SK-N-SH (cell line): ENCODE data around the gene P2RY8.

Experiments
- EP300 ChIP-seq, 2 experiments: IDR thresholded peaks; 2 replicates each; pipeline versions ENCODE4 v1.4.0 to v1.6.1; 2012; ENCODE audit warnings: borderline replicate concordance in 1 of 2, low read depth in 1 of 2, low read length in 1 of 2
- EZH2phosphoT487 ChIP-seq: fragments of 200-600 bp; sonication (generic); IDR thresholded peaks from 2 replicates; pipeline ENCODE4 v1.6.1; 2017; ENCODE audit warnings: low read depth, mixed run types, mild to moderate bottlenecking, antibody characterized with exemption, moderate library complexity, borderline replicate concordance
- FOXJ3 ChIP-seq: sonication (generic); formaldehyde crosslinking; IDR thresholded peaks from 2 replicates; pipeline ENCODE4 v1.5.1; 2020; ENCODE audit warnings: mild to moderate bottlenecking, missing genetic modification reagents
- GABPA ChIP-seq: IDR thresholded peaks from 2 replicates; pipeline ENCODE4 v1.4.0; 2012; ENCODE audit warnings: low read depth, mild to moderate bottlenecking
- MXI1 ChIP-seq: IDR thresholded peaks from 2 replicates; pipeline ENCODE4 v1.6.1; 2012; ENCODE audit warnings: mild to moderate bottlenecking, low read depth, low read length, improper control_type of control experiment
- POLR2AphosphoS5 ChIP-seq: IDR thresholded peaks from 2 replicates; pipeline ENCODE4 v1.6.1; 2012; ENCODE audit warnings: low read depth, low read length
- RXRA ChIP-seq: IDR thresholded peaks from 2 replicates; pipeline ENCODE4 v1.4.0; 2012; ENCODE audit warnings: low read depth, mild to moderate bottlenecking, borderline replicate concordance
- SIN3A ChIP-seq: IDR thresholded peaks from 2 replicates; pipeline ENCODE4 v1.6.1; 2012; ENCODE audit warnings: low read depth, mild to moderate bottlenecking, low read length, moderate library complexity, borderline replicate concordance
- TAF1 ChIP-seq: IDR thresholded peaks from 2 replicates; pipeline ENCODE4 v1.6.1; 2012; ENCODE audit warnings: low read depth, mild to moderate bottlenecking, low read length, moderate library complexity, borderline replicate concordance
- YY1 ChIP-seq: IDR thresholded peaks from 2 replicates; pipeline ENCODE4 v1.4.0; 2012; ENCODE audit warnings: low read depth, mild to moderate bottlenecking
- TF ChIP-seq, protein P1 (sequence below): IDR thresholded peaks from 2 replicates; pipeline ENCODE4 v1.4.0; 2012; ENCODE audit warnings: low read depth
- TF ChIP-seq, protein P2 (sequence below): fragments of 200-600 bp; sonication (generic); IDR thresholded peaks from 2 replicates; pipeline ENCODE4 v1.6.1; 2017; ENCODE audit warnings: antibody characterized with exemption, mild to moderate bottlenecking, moderate library complexity
- TF ChIP-seq, protein P3 (sequence below): fragments of 150-350 bp; IDR thresholded peaks from 2 replicates; pipeline ENCODE4 v1.6.1; 2016; ENCODE audit warnings: mild to moderate bottlenecking, low read depth, low read length

- TF ChIP-seq, protein P1, sequence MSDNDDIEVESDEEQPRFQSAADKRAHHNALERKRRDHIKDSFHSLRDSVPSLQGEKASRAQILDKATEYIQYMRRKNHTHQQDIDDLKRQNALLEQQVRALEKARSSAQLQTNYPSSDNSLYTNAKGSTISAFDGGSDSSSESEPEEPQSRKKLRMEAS, result no peak
- no peak for TF ChIP-seq MXI1
- TF ChIP-seq, protein P2, sequence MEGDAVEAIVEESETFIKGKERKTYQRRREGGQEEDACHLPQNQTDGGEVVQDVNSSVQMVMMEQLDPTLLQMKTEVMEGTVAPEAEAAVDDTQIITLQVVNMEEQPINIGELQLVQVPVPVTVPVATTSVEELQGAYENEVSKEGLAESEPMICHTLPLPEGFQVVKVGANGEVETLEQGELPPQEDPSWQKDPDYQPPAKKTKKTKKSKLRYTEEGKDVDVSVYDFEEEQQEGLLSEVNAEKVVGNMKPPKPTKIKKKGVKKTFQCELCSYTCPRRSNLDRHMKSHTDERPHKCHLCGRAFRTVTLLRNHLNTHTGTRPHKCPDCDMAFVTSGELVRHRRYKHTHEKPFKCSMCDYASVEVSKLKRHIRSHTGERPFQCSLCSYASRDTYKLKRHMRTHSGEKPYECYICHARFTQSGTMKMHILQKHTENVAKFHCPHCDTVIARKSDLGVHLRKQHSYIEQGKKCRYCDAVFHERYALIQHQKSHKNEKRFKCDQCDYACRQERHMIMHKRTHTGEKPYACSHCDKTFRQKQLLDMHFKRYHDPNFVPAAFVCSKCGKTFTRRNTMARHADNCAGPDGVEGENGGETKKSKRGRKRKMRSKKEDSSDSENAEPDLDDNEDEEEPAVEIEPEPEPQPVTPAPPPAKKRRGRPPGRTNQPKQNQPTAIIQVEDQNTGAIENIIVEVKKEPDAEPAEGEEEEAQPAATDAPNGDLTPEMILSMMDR, result no peak
- no peak for TF ChIP-seq SIN3A
- TF ChIP-seq RXRA, result no peak
- TF ChIP-seq POLR2AphosphoS5, result no peak
- no peak for TF ChIP-seq FOXJ3 (CRISPR knock-in tag)
- TF ChIP-seq EZH2phosphoT487, result no peak
- no peak for TF ChIP-seq GABPA
- TF ChIP-seq, protein P3, sequence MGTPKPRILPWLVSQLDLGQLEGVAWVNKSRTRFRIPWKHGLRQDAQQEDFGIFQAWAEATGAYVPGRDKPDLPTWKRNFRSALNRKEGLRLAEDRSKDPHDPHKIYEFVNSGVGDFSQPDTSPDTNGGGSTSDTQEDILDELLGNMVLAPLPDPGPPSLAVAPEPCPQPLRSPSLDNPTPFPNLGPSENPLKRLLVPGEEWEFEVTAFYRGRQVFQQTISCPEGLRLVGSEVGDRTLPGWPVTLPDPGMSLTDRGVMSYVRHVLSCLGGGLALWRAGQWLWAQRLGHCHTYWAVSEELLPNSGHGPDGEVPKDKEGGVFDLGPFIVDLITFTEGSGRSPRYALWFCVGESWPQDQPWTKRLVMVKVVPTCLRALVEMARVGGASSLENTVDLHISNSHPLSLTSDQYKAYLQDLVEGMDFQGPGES, result no peak
- TF ChIP-seq YY1, result no peak
- no peak for TF ChIP-seq TAF1
- TF ChIP-seq EP300 (IDR thresholded peaks at IDR 0.05; ENCODE audit: borderline replicate concordance in 1 of 2, low read depth in 1 of 2, low read length in 1 of 2), result no peak
Observed at GRCh38 chrX:1507511-1508463, 29.2 kb downstream of the P2RY8 start.
